H9 (cell line): ENCODE measurements around the gene ADAMTSL2. TPM values are rescaled to one million over a fixed set of nuclear protein-coding genes. Genes with fewer than 3 reads are reported as not detected.

ENCODE experiments used
- DNase-seq: peaks from one replicate; pipeline ENCODE4 v3.0.0-alpha.2; 2017
- H2AFZ ChIP-seq: one replicate; pipeline ENCODE4 v1.6.1; 2013; ENCODE audit warnings: mild to moderate bottlenecking, low read length, control low read depth, moderate library complexity
- H2AK5ac ChIP-seq: 2 replicates; pipeline ENCODE4 v1.6.1; 2013; ENCODE audit warnings: low read length, control low read depth, mixed read lengths; ENCODE audit not compliant: insufficient read length
- H2BK120ac ChIP-seq: one replicate; pipeline ENCODE4 v1.6.1; 2013; ENCODE audit warnings: low read depth, mild to moderate bottlenecking, low read length, control low read depth, inconsistent platforms; ENCODE audit not compliant: poor library complexity, severe bottlenecking
- H2BK12ac ChIP-seq: 2 replicates; pipeline ENCODE4 v1.6.1; 2013; ENCODE audit warnings: low read length, control low read depth, mixed read lengths, low read depth; ENCODE audit not compliant: insufficient read length
- H2BK15ac ChIP-seq: 2 replicates; pipeline ENCODE4 v1.6.1; 2013; ENCODE audit warnings: low read depth, low read length, control low read depth
- H2BK20ac ChIP-seq: one replicate; pipeline ENCODE4 v1.6.1; 2013; ENCODE audit warnings: low read depth, mild to moderate bottlenecking, low read length, control low read depth, inconsistent platforms; ENCODE audit not compliant: poor library complexity, severe bottlenecking
- H2BK5ac ChIP-seq: 2 replicates; pipeline ENCODE4 v1.6.1; 2013; ENCODE audit warnings: low read length, control low read depth, mixed read lengths; ENCODE audit not compliant: insufficient read length
- H3K14ac ChIP-seq: 2 replicates; pipeline ENCODE4 v1.6.1; 2013; ENCODE audit warnings: low read length, control low read depth; ENCODE audit not compliant: insufficient read depth
- H3K18ac ChIP-seq: 2 replicates; pipeline ENCODE4 v1.6.1; 2013; ENCODE audit warnings: low read depth, mild to moderate bottlenecking, mixed read lengths, low read length, control low read depth; ENCODE audit not compliant: insufficient read length
- H3K23ac ChIP-seq: 2 replicates; pipeline ENCODE4 v1.6.1; 2013; ENCODE audit warnings: low read length, control low read depth, mixed read lengths, low read depth; ENCODE audit not compliant: insufficient read length
- H3K23me2 ChIP-seq: 2 replicates; pipeline ENCODE4 v1.6.1; 2013; ENCODE audit warnings: low read depth, mild to moderate bottlenecking, mixed read lengths, low read length, control low read depth; ENCODE audit not compliant: insufficient read length, poor library complexity, severe bottlenecking
- H3K27ac ChIP-seq: 2 replicates; pipeline ENCODE4 v1.5.1; 2013; ENCODE audit warnings: low read length, control low read depth, mixed read lengths, low read depth; ENCODE audit not compliant: insufficient read length
- H3K27me3 ChIP-seq: 2 replicates; pipeline ENCODE4 v1.6.1; 2013; ENCODE audit warnings: low read length, control low read depth, inconsistent platforms; ENCODE audit not compliant: insufficient read depth
- H3K4ac ChIP-seq: 2 replicates; pipeline ENCODE4 v1.6.1; 2013; ENCODE audit warnings: low read depth, mild to moderate bottlenecking, control low read depth, inconsistent platforms, low read length, moderate library complexity
- H3K4me1 ChIP-seq: 2 replicates; pipeline ENCODE4 v1.6.1; 2013; ENCODE audit warnings: low read length, control low read depth, inconsistent platforms; ENCODE audit not compliant: insufficient read depth
- H3K4me2 ChIP-seq: 2 replicates; pipeline ENCODE4 v1.6.1; 2013; ENCODE audit warnings: low read length, control low read depth, mixed read lengths; ENCODE audit not compliant: insufficient read length, insufficient read depth
- H3K56ac ChIP-seq: 2 replicates; pipeline ENCODE4 v1.6.1; 2013; ENCODE audit warnings: low read depth, mild to moderate bottlenecking, mixed read lengths, low read length, control low read depth; ENCODE audit not compliant: insufficient read length
- H3K79me1 ChIP-seq: 2 replicates; pipeline ENCODE4 v1.6.1; 2013; ENCODE audit warnings: low read depth, mild to moderate bottlenecking, moderate library complexity, low read length, control low read depth, inconsistent platforms; ENCODE audit not compliant: insufficient read depth, poor library complexity, severe bottlenecking
- H3K79me2 ChIP-seq: 2 replicates; pipeline ENCODE4 v1.6.1; 2013; ENCODE audit warnings: low read length, control low read depth, inconsistent platforms; ENCODE audit not compliant: insufficient read depth
- H3K9ac ChIP-seq: 2 replicates; pipeline ENCODE4 v1.6.1; 2013; ENCODE audit warnings: low read length, control low read depth, mixed read lengths; ENCODE audit not compliant: insufficient read length; ENCODE audit errors: extremely low read depth
- H3K9me3 ChIP-seq: one replicate; pipeline ENCODE4 v1.6.1; 2013; ENCODE audit warnings: low read depth, low read length, inconsistent platforms; ENCODE audit not compliant: control insufficient read depth
- H3T11ph ChIP-seq: one replicate; pipeline ENCODE4 v1.6.1; 2013; ENCODE audit warnings: mild to moderate bottlenecking, low read length, control low read depth, inconsistent platforms
- H4K20me1 ChIP-seq: one replicate; pipeline ENCODE4 v1.6.1; 2013; ENCODE audit not compliant: control insufficient read depth, insufficient read length, insufficient read depth
- H4K5ac ChIP-seq: 2 replicates; pipeline ENCODE4 v1.6.1; 2013; ENCODE audit warnings: low read depth, mild to moderate bottlenecking, mixed read lengths, low read length, control low read depth; ENCODE audit not compliant: insufficient read length
- H4K8ac ChIP-seq: replicated peaks from 2 replicates; pipeline ENCODE4 v1.6.1; 2013; ENCODE audit warnings: low read length, control low read depth, mixed read lengths, low read depth; ENCODE audit not compliant: insufficient read length
- H4K91ac ChIP-seq: 2 replicates; pipeline ENCODE4 v1.6.1; 2013; ENCODE audit warnings: low read depth, mild to moderate bottlenecking, moderate library complexity, mixed read lengths, low read length, control low read depth; ENCODE audit not compliant: insufficient read length
- H3K27ac Mint-ChIP-seq, 3 experiments: 2 replicates in 2 of 3; 3 replicates in 1 of 3; pipeline ENCODE4 v1.8.0; 2020 to 2021; ENCODE audit warnings: mixed read lengths in 3 of 3, mild to moderate bottlenecking in 1 of 3, moderate library complexity in 1 of 3
- H3K27me3 Mint-ChIP-seq: 2 replicates; pipeline ENCODE4 v1.8.0; 2021; ENCODE audit warnings: low read depth, mild to moderate bottlenecking, moderate library complexity, mixed read lengths
- H3K36me3 Mint-ChIP-seq, 3 experiments: 2 replicates in 2 of 3; 3 replicates in 1 of 3; pipeline ENCODE4 v1.8.0; 2020 to 2021; ENCODE audit warnings: low read depth in 3 of 3, mixed read lengths in 3 of 3; ENCODE audit not compliant: insufficient read depth in 1 of 3
- H3K4me1 Mint-ChIP-seq, 2 experiments: 2 replicates each; pipeline ENCODE4 v1.8.0; 2020; ENCODE audit warnings: mixed read lengths in 2 of 2
- H3K4me3 Mint-ChIP-seq, 2 experiments: 2 replicates in 1 of 2; 3 replicates in 1 of 2; pipeline ENCODE4 v1.8.0; 2020 to 2021; ENCODE audit warnings: mild to moderate bottlenecking in 2 of 2, mixed read lengths in 2 of 2, moderate library complexity in 1 of 2
- H3K9me3 Mint-ChIP-seq, 2 experiments: 2 replicates in 1 of 2; 3 replicates in 1 of 2; pipeline ENCODE4 v1.8.0; 2020; ENCODE audit warnings: mild to moderate bottlenecking in 2 of 2, mixed read lengths in 2 of 2, moderate library complexity in 1 of 2
- CTCF ChIP-seq: fragments of 200-600 bp; sonication (generic); conservative IDR thresholded peaks from 3 replicates; pipeline ENCODE4 v1.8.0; 2021; ENCODE audit warnings: antibody characterized with exemption, mild to moderate bottlenecking
- WGBS: extraction: QIAGEN DNeasy Blood & Tissue Kit; methylation state at CpG from one replicate; pipeline ENCODE4 v1.1.7; 2013; ENCODE audit warnings: missing lambda C conversion rate, low lambda C conversion rate, mixed read lengths; ENCODE audit not compliant: insufficient read length; ENCODE audit errors: extremely low coverage; 5-methylcytosine and 5-hydroxymethylcytosine counted together
- total RNA-seq: library from RNA; stranded (reverse); gene quantifications from 2 replicates; pipeline ENCODE4 v1.2.1, GENCODE V29; 2021

The ADAMTSL2 gene
- total RNA-seq, 1 experiment from 2014 or later = 0.61 TPM

- Histone ChIP-seq H4K5ac (no peak overlapping the region), H4K91ac (no peak overlapping the region), H2AFZ (no peak overlapping the region), H3K4me1 (no peaks in the 10 kb centered on the region), H3K79me1 (no peaks in the 10 kb centered on the region), H4K8ac (no peak overlapping the region), H4K20me1 (no peaks in the 10 kb centered on the region), H3K27me3 (no peaks in the 10 kb centered on the region), H3K23me2 (no peaks in the 10 kb centered on the region), H3T11ph (no peak overlapping the region), H2BK120ac (no peak overlapping the region), H2BK5ac (no peak overlapping the region), H3K4ac (no peak overlapping the region), H3K9me3 (no peaks in the 10 kb centered on the region), H3K14ac (no peak overlapping the region), H3K18ac (no peak overlapping the region), H3K56ac (no peak overlapping the region), H2BK20ac (no peak overlapping the region), H3K79me2 (no peaks in the 10 kb centered on the region), H2AK5ac (no peak overlapping the region), H3K9ac (no peak overlapping the region), H3K23ac (no peak overlapping the region), H3K4me2 (no peak overlapping the region), H2BK12ac (no peak overlapping the region), H2BK15ac (no peak overlapping the region), H3K27ac (no peak overlapping the region)
- H3K27ac Mint-ChIP-seq = no peak overlapping the region
- no peak for TF ChIP-seq CTCF
- no peak for DNase-seq
- peaks cover 11% of the 10 kb centered on the region for H3K27me3 Mint-ChIP-seq
- no peaks in the 10 kb centered on the region for H3K36me3 Mint-ChIP-seq
- H3K4me1 Mint-ChIP-seq = peaks cover 0 to 6% of the 10 kb centered on the region in 2 experiments; a peak in 1 of 4 replicates
- no peaks in the 10 kb centered on the region for H3K9me3 Mint-ChIP-seq
- no CpG with 5 or more reads among the region's 10 CpGs for WGBS
- H3K4me3 Mint-ChIP-seq = no peak overlapping the region
Measured at GRCh38 chr9:133515240-133515610, 19.3 kb upstream of the ADAMTSL2 start.
